HepG2 (cell line): ENCODE results near the gene ABCB6. TPM values are rescaled to one million over a fixed set of nuclear protein-coding genes. Genes with fewer than 3 reads are reported as not detected.
A peak's percentile ranks its signal among the peaks of the same experiment; 100 is the strongest.

Source experiments
- ATF7-NPFF ChIP-seq: sonication (generic); formaldehyde crosslinking; IDR thresholded peaks from 2 replicates; pipeline ENCODE4 v1.8.1; 2023; ENCODE audit warnings: mild to moderate bottlenecking, low read depth, missing genetic modification reagents, moderate library complexity
- SP5 ChIP-seq: IDR thresholded peaks from 2 replicates; pipeline ENCODE4 v1.6.1; 2016; ENCODE audit warnings: low read depth, borderline replicate concordance
- ZBTB20 ChIP-seq: sonication (generic); formaldehyde crosslinking; IDR thresholded peaks from 2 replicates; pipeline ENCODE4 v1.8.1; 2023; ENCODE audit warnings: missing genetic modification reagents, low read depth, mild to moderate bottlenecking, borderline replicate concordance
- ZNF329 ChIP-seq: sonication (generic); formaldehyde crosslinking; IDR thresholded peaks from 2 replicates; pipeline ENCODE4 v1.9.0; 2021; ENCODE audit warnings: low read depth, mild to moderate bottlenecking, missing genetic modification reagents
- ZNF558 ChIP-seq: sonication (generic); formaldehyde crosslinking; IDR thresholded peaks from 2 replicates; pipeline ENCODE4 v1.9.0; 2022; ENCODE audit warnings: mild to moderate bottlenecking, missing genetic modification reagents, borderline replicate concordance
- polyA plus RNA-seq, 8 experiments: library from polyadenylated mRNA; depleted of rRNA in 3 of 8; stranded (reverse) in 7 of 8; unstranded in 1 of 8; fragments of >200 nt; fragmentation: Illumina TruSeq in 4 of 8; extraction: Trizol in 4 of 8; gene quantifications; 2 replicates each; pipeline versions ENCODE4 v1.2.1 to v1.2.3, GENCODE V29; 2011 to 2016; ENCODE audit warnings: low read depth in 4 of 8, missing spikeins in 1 of 8, mixed read lengths in 1 of 8; ENCODE audit not compliant: insufficient read depth in 1 of 8
- total RNA-seq, 5 experiments: library from RNA; depleted of rRNA; stranded (reverse); fragments of >200 nt; fragmentation: Illumina TruSeq; extraction: Trizol; gene quantifications; 2 replicates each; pipeline ENCODE4 v1.2.3, GENCODE V29; 2016; ENCODE audit warnings: low read depth in 1 of 5
- TF ChIP-seq, protein P1 (sequence below): sonication (generic); formaldehyde crosslinking; IDR thresholded peaks from 2 replicates; pipeline ENCODE4 v1.4.0; 2020; ENCODE audit warnings: missing genetic modification reagents, borderline replicate concordance
- TF ChIP-seq, protein P2 (sequence below): sonication (generic); formaldehyde crosslinking; IDR thresholded peaks from 2 replicates; pipeline ENCODE4 v1.4.0; 2020; ENCODE audit warnings: missing genetic modification reagents
- TF ChIP-seq, protein P3 (sequence below): sonication (generic); formaldehyde crosslinking; IDR thresholded peaks from 2 replicates; pipeline ENCODE4 v1.4.0; 2020; ENCODE audit warnings: mild to moderate bottlenecking, missing genetic modification reagents, borderline replicate concordance
- TF ChIP-seq, protein P4 (sequence below): sonication (generic); formaldehyde crosslinking; IDR thresholded peaks from 2 replicates; pipeline ENCODE4 v1.8.1; 2023; ENCODE audit warnings: mild to moderate bottlenecking, missing genetic modification reagents
- TF ChIP-seq, protein P5 (sequence below): sonication (generic); formaldehyde crosslinking; IDR thresholded peaks from 2 replicates; pipeline ENCODE4 v1.4.0; 2020; ENCODE audit warnings: missing genetic modification reagents
- TF ChIP-seq, protein P6 (sequence below): sonication (generic); formaldehyde crosslinking; IDR thresholded peaks from 2 replicates; pipeline ENCODE4 v1.4.0; 2020; ENCODE audit warnings: mild to moderate bottlenecking, missing genetic modification reagents, borderline replicate concordance
- TF ChIP-seq, protein P7 (sequence below): sonication (generic); formaldehyde crosslinking; IDR thresholded peaks from 2 replicates; pipeline ENCODE4 v1.4.0; 2020; ENCODE audit warnings: missing genetic modification reagents

The ABCB6 gene
- total and polyA plus RNA-seq, 2 of the 13 experiments (the other 11 are each of a cell fraction or from before 2014, with no cell fraction given), result 91.1 to 137 TPM

DNA sequence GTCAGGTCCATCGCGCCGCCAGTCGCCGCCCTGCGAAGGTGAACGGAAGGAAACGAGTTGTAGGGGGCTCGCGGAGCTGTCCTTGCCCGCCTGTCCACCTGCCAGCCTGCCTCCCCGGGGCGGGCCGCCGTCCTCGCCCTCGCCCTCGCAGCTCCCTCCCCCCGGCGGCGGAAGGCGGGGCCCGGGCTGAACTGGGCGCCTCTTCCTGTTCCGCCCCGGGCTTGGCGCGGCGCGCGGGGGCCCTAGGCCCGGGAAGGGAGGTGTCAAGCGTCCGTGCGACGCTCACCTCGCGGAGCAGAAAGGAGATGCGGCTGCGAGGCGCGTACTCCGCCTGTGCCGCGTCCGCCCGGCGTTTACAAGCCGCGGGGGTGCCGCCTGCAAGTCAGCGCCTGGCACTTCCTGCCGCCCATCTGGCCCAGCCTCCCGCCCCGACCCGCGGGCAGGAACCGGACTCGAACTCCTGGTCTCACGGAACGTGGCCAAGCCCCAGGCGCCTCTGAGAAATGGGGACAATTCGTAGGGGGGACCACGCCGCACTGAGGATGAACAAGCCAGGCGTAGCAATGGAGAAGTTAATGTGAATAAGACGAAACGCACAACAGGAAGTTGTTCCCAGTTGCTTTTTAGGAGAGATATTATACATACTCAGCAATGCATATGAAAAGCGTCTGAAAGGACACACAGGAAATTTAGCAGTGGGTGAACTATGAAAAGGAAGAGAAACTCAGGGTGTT lies 41.8 kb downstream of the ABCB6 start, which contains the start of gene CNPPD1 (continued):
- TF ChIP-seq, protein P1, sequence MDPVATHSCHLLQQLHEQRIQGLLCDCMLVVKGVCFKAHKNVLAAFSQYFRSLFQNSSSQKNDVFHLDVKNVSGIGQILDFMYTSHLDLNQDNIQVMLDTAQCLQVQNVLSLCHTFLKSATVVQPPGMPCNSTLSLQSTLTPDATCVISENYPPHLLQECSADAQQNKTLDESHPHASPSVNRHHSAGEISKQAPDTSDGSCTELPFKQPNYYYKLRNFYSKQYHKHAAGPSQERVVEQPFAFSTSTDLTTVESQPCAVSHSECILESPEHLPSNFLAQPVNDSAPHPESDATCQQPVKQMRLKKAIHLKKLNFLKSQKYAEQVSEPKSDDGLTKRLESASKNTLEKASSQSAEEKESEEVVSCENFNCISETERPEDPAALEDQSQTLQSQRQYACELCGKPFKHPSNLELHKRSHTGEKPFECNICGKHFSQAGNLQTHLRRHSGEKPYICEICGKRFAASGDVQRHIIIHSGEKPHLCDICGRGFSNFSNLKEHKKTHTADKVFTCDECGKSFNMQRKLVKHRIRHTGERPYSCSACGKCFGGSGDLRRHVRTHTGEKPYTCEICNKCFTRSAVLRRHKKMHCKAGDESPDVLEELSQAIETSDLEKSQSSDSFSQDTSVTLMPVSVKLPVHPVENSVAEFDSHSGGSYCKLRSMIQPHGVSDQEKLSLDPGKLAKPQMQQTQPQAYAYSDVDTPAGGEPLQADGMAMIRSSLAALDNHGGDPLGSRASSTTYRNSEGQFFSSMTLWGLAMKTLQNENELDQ (CRISPR knock-in tag), result no peak
- TF ChIP-seq, protein P2, sequence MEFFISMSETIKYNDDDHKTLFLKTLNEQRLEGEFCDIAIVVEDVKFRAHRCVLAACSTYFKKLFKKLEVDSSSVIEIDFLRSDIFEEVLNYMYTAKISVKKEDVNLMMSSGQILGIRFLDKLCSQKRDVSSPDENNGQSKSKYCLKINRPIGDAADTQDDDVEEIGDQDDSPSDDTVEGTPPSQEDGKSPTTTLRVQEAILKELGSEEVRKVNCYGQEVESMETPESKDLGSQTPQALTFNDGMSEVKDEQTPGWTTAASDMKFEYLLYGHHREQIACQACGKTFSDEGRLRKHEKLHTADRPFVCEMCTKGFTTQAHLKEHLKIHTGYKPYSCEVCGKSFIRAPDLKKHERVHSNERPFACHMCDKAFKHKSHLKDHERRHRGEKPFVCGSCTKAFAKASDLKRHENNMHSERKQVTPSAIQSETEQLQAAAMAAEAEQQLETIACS (CRISPR knock-in tag), result peak; percentile 62
- TF ChIP-seq ATF7-NPFF (CRISPR knock-in tag) (peak; percentile 98), ZBTB20 (CRISPR knock-in tag) (peak; percentile 79), ZNF558 (peak; percentile 96), SP5 (CRISPR knock-in tag) (peak; percentile 93), ZNF329 (CRISPR knock-in tag) (peak; percentile 92)
- TF ChIP-seq, protein P3, sequence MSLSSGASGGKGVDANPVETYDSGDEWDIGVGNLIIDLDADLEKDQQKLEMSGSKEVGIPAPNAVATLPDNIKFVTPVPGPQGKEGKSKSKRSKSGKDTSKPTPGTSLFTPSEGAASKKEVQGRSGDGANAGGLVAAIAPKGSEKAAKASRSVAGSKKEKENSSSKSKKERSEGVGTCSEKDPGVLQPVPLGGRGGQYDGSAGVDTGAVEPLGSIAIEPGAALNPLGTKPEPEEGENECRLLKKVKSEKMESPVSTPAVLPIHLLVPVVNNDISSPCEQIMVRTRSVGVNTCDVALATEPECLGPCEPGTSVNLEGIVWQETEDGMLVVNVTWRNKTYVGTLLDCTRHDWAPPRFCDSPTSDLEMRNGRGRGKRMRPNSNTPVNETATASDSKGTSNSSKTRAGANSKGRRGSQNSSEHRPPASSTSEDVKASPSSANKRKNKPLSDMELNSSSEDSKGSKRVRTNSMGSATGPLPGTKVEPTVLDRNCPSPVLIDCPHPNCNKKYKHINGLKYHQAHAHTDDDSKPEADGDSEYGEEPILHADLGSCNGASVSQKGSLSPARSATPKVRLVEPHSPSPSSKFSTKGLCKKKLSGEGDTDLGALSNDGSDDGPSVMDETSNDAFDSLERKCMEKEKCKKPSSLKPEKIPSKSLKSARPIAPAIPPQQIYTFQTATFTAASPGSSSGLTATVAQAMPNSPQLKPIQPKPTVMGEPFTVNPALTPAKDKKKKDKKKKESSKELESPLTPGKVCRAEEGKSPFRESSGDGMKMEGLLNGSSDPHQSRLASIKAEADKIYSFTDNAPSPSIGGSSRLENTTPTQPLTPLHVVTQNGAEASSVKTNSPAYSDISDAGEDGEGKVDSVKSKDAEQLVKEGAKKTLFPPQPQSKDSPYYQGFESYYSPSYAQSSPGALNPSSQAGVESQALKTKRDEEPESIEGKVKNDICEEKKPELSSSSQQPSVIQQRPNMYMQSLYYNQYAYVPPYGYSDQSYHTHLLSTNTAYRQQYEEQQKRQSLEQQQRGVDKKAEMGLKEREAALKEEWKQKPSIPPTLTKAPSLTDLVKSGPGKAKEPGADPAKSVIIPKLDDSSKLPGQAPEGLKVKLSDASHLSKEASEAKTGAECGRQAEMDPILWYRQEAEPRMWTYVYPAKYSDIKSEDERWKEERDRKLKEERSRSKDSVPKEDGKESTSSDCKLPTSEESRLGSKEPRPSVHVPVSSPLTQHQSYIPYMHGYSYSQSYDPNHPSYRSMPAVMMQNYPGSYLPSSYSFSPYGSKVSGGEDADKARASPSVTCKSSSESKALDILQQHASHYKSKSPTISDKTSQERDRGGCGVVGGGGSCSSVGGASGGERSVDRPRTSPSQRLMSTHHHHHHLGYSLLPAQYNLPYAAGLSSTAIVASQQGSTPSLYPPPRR (CRISPR knock-in tag), result peak; percentile 61
- TF ChIP-seq, protein P4, sequence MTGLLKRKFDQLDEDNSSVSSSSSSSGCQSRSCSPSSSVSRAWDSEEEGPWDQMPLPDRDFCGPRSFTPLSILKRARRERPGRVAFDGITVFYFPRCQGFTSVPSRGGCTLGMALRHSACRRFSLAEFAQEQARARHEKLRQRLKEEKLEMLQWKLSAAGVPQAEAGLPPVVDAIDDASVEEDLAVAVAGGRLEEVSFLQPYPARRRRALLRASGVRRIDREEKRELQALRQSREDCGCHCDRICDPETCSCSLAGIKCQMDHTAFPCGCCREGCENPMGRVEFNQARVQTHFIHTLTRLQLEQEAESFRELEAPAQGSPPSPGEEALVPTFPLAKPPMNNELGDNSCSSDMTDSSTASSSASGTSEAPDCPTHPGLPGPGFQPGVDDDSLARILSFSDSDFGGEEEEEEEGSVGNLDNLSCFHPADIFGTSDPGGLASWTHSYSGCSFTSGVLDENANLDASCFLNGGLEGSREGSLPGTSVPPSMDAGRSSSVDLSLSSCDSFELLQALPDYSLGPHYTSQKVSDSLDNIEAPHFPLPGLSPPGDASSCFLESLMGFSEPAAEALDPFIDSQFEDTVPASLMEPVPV, result peak; percentile 81; the same call in 1 of the 2 replicates
- TF ChIP-seq, protein P5, sequence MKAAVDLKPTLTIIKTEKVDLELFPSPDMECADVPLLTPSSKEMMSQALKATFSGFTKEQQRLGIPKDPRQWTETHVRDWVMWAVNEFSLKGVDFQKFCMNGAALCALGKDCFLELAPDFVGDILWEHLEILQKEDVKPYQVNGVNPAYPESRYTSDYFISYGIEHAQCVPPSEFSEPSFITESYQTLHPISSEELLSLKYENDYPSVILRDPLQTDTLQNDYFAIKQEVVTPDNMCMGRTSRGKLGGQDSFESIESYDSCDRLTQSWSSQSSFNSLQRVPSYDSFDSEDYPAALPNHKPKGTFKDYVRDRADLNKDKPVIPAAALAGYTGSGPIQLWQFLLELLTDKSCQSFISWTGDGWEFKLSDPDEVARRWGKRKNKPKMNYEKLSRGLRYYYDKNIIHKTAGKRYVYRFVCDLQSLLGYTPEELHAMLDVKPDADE, result no peak; the same call in 1 of the 2 replicates
- TF ChIP-seq, protein P6, sequence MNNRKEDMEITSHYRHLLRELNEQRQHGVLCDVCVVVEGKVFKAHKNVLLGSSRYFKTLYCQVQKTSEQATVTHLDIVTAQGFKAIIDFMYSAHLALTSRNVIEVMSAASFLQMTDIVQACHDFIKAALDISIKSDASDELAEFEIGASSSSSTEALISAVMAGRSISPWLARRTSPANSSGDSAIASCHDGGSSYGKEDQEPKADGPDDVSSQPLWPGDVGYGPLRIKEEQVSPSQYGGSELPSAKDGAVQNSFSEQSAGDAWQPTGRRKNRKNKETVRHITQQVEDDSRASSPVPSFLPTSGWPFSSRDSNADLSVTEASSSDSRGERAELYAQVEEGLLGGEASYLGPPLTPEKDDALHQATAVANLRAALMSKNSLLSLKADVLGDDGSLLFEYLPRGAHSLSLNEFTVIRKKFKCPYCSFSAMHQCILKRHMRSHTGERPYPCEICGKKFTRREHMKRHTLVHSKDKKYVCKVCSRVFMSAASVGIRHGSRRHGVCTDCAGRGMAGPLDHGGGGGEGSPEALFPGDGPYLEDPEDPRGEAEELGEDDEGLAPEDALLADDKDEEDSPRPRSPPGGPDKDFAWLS (CRISPR knock-in tag), result no peak
- TF ChIP-seq, protein P7, sequence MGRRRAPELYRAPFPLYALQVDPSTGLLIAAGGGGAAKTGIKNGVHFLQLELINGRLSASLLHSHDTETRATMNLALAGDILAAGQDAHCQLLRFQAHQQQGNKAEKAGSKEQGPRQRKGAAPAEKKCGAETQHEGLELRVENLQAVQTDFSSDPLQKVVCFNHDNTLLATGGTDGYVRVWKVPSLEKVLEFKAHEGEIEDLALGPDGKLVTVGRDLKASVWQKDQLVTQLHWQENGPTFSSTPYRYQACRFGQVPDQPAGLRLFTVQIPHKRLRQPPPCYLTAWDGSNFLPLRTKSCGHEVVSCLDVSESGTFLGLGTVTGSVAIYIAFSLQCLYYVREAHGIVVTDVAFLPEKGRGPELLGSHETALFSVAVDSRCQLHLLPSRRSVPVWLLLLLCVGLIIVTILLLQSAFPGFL (CRISPR knock-in tag), result no peak
